ENCODE measurements around the gene CTNNAL1.
"Not testable (repeated sequence)": the region's sequence is repeated elsewhere in the genome, so short reads cannot be mapped to it uniquely, and the experiment has no call there.

CTNNAL1 gene

DNA sequence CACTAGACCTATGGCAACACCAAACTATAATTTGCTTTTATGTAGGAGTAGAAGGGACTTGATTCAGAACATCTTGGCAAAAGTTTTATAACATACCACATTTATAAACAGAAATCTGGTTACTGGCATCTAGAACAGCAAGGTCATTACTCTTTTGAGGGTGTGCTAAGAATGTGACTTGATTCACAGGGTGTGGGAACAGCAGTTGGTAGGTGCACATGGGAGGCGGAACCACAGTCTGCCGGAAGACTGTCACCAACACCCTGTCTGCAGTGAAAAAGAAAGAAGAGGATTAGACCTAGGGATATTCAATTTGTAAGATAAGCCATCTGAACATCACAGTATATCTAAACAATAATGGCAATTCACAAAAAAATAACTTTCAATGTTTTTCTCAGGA is 102.4 kb downstream of the CTNNAL1 start:
- TF ChIP-seq CTCF (IDR thresholded peaks at IDR 0.05; ENCODE audit: low read depth, low read length), result no peak
- no peaks in the 10 kb centered on the region for H3K4me1 ChIP-seq
- no peaks in the 10 kb centered on the region for H3K9me3 ChIP-seq
- no peak for DNase-seq
- H3K36me3 ChIP-seq, result peaks cover 41% of the 10 kb centered on the region
- H3K4me3 ChIP-seq (ENCODE audit: low read depth, low read length), result no peak overlapping the region
- H3K27me3 ChIP-seq, result no peaks in the 10 kb centered on the region

DNA sequence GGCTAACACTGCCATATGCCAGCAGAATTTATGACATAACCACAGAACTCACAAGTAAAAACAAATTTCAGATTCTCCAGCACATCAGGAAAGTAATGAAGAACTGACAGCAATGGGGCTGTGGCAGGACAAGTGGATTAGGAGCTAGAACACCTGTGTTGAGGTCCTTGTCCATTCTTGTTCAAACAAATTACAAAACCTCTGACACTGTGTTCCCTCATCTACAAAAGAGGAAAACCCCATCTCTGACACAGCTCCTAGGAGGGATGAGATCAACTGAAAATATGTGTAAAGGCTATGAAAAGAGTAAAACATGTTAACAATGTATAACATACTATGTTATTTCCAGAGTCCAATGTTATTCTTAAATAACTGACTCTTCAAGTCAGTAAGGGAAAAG is 102.9 kb downstream of the CTNNAL1 start:
- no peaks in the 10 kb centered on the region for H3K27me3 ChIP-seq
- H3K36me3 ChIP-seq, result peaks cover 41% of the 10 kb centered on the region
- no peak for TF ChIP-seq CTCF (IDR thresholded peaks at IDR 0.05; ENCODE audit: low read depth, low read length)
- DNase-seq, result no peak
- H3K4me3 ChIP-seq (ENCODE audit: low read depth, low read length), result no peak overlapping the region
- no peaks in the 10 kb centered on the region for H3K4me1 ChIP-seq
- no peaks in the 10 kb centered on the region for H3K9me3 ChIP-seq

- peaks cover 41% of the 10 kb centered on the region for H3K36me3 ChIP-seq
- no peaks in the 10 kb centered on the region for H3K27me3 ChIP-seq
- no peak for DNase-seq
- H3K9me3 ChIP-seq, result no peaks in the 10 kb centered on the region
- no peaks in the 10 kb centered on the region for H3K4me1 ChIP-seq
- no peak for TF ChIP-seq CTCF (IDR thresholded peaks at IDR 0.05; ENCODE audit: low read depth, low read length)
- H3K4me3 ChIP-seq (ENCODE audit: low read depth, low read length), result no peak overlapping the region
Observed at GRCh38 chr9:108905494-108905893, 107.8 kb downstream of the CTNNAL1 start.

DNA sequence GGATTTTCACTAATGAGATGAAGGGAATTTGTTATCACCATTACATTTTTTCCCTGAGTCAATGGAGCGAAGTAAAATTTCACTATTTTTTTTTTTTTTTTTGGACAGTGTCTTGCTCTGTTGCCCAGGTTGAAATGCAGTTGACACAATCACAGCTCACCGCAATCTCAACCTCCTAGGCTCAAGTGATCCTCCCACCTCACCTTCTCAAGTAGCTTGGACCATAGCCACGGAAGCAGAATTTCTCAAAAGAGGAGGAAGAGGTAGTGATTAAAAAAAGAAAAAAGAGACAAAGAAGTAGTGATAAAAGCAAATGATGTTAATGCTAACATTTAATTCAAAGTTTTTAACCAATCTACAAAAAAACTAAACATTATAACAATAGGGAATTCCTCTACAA is 109.1 kb downstream of the CTNNAL1 start:
- no peak overlapping the region for H3K4me3 ChIP-seq (ENCODE audit: low read depth, low read length)
- peaks cover 52% of the 10 kb centered on the region for H3K36me3 ChIP-seq
- DNase-seq, result no peak
- no peaks in the 10 kb centered on the region for H3K4me1 ChIP-seq
- no peaks in the 10 kb centered on the region for H3K9me3 ChIP-seq
- TF ChIP-seq CTCF (IDR thresholded peaks at IDR 0.05; ENCODE audit: low read depth, low read length), result no peak
- no peaks in the 10 kb centered on the region for H3K27me3 ChIP-seq

DNA sequence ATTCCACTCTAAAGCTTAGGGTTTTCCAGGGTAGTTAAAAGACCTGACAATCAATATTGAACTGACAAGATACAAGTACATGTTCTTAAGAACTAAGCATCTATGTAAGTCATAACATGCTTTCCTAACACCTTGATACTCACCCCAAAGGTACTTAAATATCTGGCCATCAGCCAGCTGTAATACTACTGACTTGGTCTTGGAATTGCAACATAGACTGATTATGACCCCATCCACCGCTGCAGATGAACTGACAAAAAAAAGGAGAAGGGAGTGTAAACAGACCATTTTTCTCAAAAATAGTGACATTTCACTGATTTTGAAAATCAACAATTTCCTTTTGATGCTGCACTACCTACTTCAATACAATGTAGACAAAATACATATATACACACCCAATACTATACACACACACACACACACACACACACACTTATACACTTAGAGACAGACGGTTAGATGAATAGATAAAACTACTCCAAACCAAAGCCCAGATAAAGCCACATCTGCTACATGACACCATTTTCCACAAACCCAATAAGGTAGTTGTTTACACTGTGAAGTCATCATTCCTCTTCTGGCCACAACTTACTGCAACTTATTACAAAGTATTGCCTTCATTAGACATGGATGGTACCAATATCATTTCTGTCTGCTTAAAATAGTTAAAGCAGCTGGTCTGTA is 109.7 kb downstream of the CTNNAL1 start:
- no peak for DNase-seq
- no peak for TF ChIP-seq CTCF (IDR thresholded peaks at IDR 0.05; ENCODE audit: low read depth, low read length)
- H3K4me1 ChIP-seq, result no peaks in the 10 kb centered on the region
- H3K27me3 ChIP-seq, result no peaks in the 10 kb centered on the region
- H3K9me3 ChIP-seq, result no peaks in the 10 kb centered on the region
- H3K36me3 ChIP-seq, result peaks cover 56% of the 10 kb centered on the region
- no peak overlapping the region for H3K4me3 ChIP-seq (ENCODE audit: low read depth, low read length)

DNA sequence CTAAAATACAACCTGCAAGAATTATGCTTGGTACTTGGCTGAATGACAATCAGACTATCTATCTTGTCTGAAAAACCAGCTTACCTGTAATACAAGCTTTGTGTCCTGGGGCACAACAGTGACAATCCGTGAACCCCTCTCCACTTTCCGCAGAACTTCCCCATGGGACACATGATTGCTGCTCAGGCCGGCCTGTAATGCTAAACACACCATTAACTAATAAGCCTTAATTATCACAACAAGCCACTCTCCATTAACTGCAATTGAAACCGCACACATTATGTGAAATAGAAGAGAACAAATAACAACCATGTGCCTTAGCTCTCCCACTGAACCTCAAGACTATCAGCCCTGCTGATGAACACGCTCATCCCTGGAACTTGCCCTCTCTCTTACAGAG is 113.1 kb downstream of the CTNNAL1 start:
- no peak for TF ChIP-seq CTCF (IDR thresholded peaks at IDR 0.05; ENCODE audit: low read depth, low read length)
- H3K4me3 ChIP-seq (ENCODE audit: low read depth, low read length), result no peak overlapping the region
- no peaks in the 10 kb centered on the region for H3K9me3 ChIP-seq
- no peaks in the 10 kb centered on the region for H3K4me1 ChIP-seq
- H3K36me3 ChIP-seq, result peaks cover 66% of the 10 kb centered on the region
- DNase-seq, result no peak
- H3K27me3 ChIP-seq, result no peaks in the 10 kb centered on the region

DNA sequence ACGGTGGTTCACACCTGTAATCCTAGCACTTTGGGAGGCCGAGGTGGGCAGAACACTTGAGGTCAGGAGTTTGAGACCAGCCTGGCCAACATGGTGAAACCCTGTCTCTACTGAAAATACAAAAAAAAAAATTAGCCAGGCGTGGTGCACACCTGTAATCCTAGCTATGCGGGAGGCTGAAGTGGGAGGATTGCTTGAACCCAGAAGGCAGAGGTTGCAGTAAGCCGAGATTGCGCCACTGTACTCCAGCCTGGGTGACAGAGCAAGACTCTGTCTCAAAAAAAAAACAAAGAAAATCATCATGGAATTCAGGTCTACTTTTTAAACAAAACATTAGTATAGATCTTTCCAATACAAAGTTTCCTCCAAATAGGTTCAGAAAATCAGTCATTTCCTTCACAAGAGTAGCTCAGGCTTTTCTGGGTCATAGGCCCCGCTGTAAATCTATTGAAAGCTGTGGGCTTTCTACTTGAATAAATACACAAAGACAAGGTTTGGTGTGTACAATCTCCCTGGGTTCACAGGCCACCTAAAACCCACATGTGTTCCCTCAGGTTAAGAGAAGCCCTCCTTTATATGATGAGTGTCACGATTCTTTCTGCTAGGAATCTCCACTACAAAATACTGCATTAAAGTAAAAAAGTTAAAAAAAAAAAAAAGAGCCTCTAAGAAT is 114.1 kb downstream of the CTNNAL1 start:
- H3K9me3 ChIP-seq; H3K4me3 ChIP-seq (ENCODE audit: low read depth, low read length); H3K27me3 ChIP-seq; DNase-seq; H3K4me1 ChIP-seq: not testable (repeated sequence)
- peaks cover 75% of the 10 kb centered on the region for H3K36me3 ChIP-seq
